NCI-H146 (cell line): ENCODE measurements around the gene MANBA.

ENCODE experiments used
- DNase-seq: peaks from one replicate; lab custom pipeline; 2025; lab: John Stamatoyannopoulos, UW

MANBA gene

DNA sequence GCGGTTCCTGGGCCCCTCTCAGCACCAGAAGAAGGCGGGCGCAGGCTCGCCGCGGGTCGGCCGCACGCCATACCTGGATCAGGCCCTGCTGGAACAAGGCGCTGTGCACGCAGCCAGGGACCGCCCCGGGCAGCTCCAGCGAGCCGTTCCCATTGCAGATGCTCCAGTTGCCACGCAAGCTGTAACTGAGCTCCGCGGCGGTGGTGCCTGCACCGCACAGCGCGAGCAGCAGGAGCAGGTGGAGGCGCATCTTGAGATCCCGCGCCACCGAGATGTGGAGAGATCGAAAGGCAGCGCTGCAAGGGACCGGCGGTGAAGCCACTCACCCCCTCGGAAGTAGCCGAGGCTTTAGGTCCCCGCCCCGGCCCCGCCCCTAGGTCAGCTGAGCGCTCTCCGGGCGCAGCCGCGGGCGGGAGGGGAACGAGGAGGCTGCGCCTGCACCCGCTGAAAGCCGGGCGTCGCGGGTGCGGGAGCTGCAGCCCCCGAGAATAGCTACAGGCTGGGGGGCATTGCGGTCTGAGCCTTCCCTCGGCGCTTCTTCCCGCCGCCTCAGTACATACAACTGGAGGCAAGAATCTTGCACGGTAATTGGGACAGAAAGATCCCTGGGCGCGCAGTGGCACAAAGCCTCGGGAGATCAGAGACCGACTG, at the start of gene MANBA:
MANBA (minus strand) TSS at position 324 of the 651 bp plus-strand sequence; CDS start at position 250, 74 bp downstream.
- DNase-seq, result peak; percentile 72

DNA sequence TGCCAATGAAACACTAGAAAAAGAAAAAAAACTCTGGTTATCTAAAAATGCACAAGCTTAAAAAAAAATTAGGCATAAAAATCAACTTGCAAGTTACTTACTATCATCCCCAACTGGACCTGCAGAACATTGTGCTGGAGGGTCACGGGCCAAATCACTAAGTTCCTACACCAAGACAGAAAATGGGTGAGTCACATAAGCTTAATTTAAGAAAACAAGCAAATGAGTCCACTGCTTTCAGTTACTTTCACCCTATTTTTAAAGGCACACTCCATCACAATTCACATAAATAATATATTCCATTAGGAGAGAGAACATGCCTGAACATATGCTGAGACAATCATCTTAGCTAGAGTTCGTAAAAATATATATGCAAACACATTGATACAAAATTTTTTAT, 48.9 kb upstream of the MANBA start:
- no peak for DNase-seq

DNA sequence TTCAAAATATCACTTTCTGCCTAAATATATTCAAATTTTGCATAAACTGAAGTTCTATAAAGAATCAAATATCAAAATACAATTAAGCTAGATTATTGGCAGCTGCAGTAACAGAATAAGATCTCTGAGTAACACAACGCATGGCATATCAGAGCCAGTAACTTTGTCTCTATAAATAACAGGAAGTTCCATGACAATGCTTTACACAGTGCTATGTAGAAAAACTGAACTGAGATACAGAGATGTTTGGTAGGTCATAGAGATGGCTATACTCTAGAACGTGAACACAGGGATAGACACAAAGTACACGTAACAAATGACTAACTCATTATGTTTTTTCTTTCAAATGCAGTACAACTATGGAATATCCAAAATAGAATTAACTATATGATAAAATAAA, 48.4 kb upstream of the MANBA start:
- DNase-seq, result no peak

DNA sequence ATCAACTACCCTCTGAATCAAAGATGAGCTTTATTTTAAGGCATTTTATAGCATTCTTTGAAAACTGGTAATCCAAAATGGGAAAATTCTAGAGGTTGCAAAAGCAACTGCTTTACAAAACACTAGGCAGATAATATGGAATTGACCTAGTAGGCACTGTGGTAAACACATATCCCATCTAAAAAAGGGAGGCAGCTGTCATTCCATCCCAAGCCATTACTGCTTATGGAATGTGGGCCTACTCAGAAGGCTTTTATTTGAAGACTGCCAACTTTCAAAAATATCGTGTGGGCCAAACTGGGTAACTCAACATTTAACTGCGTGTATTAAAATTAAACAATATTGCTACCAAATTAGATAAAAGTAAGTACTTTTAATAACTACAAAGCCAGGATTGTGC, 47.2 kb upstream of the MANBA start:
- no peak for DNase-seq

DNA sequence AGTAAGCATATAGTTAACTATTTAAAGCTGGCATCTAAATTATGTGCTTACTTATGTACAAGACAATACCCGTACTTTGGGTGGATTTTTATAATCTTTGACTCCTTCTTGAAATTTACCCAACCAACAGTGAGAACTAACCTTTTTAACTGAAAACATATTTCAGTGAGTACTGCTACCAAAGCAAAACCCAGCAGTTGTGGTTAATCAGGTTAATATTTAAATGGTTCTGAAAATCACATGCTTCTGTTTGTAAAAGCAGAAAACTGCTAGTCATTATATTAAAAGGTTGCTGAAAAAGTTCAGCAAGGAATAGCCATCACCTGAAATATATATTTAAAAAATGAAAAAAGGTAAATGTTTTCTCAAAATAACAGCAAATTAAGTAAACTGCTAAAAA, 46.6 kb upstream of the MANBA start:
- no peak for DNase-seq

DNA sequence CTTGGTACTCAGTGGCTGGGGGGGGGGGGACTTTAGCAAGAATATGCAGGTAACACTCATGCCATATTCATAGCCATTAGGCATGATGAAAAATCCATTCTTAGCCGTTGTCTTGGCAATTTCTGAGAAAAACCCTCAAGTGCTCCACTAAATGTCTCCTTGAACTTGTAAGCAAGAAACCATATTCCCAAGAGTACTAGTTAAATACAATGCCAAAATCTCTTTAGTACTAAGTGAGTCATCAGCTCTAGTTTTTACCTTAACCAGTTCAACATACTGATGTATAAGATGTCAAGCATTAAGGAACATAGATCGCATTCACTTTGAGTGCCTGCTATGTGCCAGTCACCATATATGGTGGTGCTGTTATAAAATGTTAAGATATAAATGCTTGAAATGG, 39.0 kb upstream of the MANBA start:
- DNase-seq, result no peak

DNA sequence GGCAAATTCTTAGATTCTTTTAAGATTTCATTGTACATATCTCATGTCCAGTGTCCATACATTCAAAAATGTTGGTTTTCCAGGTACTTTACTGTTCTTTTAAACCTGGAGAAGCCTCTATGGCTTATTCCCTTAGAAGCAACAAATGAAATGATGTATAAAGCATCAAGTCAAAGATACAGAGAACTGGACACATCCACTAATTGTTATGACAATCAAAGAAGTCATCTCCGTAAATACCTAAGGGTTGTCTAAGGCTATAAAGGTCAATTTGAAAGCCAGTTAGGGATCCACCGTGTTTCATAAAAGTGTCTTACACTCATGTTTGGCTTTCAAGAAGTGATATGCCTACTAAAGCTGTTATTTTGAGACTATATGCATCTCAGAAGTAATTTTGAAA, 34.2 kb upstream of the MANBA start:
- no peak for DNase-seq

DNA sequence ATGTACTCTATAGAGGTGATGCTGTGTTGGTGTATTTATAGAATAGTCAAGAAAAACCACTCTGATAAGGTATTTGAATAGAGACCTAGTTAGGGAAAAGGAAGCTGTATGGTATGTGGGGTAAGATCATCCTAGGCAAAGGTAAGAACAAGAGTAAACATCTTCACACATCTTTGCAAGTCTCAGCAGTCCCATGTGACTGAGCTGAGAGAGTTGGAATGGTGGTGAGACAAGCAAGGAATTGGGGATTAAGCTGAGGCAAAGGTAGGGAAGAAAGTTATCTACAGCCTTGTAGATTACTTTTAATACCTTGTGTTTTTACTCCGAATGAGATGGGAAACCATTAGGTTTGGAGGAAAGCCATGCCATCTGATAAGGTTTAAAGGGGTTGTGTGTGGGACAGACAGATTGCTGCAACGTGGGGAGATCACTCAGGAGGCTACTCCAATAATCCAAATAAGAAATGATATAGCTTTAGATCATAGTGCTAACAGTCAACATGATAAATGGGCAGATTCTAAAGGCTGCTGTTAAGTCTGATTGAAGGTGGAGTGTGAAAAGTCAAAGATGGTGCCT, 31.7 kb upstream of the MANBA start:
- no peak for DNase-seq

DNA sequence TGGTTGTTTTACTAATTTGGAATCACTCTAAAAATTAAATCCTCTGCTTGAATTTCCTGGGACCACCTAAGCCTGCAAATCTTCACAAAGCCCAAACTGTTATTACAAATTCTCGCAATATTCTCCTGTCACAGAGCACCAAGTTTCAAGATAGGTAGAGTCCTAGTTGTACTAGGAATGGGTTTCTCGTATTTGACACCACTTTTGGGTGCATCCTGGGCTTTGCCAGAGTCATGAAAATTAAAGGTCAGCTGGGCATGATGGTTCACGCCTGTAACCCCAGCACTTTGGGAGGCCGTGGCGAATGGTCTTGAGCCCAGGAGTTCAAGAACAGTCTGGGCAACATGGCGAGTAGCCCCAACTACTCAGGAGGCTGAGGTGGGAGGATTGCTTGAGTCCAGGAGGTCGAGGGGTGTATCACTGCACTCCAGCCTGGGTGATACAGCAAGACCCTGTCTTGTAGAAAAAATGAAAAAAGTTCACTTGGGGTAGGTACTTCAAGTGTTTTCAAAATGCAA, 30.6 kb upstream of the MANBA start:
- no peak for DNase-seq

DNA sequence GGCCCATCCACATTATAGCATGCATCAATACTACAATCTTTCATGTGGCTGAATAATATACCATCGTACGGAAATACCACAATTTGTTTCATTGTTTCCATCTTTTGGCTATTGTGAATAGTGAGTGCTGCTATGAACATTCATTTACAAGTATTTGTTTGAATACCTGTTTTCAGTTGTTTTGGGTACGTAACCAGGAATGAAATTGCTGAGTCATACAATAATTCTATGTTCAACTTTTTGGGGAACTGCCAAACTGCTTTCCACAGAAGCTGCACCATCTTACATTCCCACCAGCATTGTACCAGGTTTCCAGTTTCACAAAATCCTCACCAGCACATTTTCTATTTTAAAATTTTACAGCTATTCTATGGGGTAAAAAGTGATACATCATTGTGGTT, 28.5 kb upstream of the MANBA start:
- DNase-seq, result no peak

DNA sequence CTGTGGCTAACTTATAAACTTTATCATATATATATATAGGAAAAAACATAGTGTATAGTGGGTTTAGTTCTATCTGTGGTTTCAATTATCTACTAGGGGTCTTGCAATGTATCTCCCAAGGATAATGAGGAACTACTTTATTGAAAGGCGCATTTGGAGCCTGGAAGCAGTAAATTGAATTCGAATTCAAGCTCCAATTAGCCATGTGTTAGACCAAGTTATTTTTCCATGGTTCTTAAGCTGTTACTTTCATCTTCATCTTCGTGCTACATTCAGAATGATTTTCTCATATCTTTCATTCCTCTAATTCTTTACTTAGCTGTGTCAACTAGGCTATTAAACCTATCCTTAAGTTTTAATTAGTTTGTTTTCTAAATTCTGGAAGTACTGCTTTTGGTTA, 27.2 kb upstream of the MANBA start:
- DNase-seq, result no peak

DNA sequence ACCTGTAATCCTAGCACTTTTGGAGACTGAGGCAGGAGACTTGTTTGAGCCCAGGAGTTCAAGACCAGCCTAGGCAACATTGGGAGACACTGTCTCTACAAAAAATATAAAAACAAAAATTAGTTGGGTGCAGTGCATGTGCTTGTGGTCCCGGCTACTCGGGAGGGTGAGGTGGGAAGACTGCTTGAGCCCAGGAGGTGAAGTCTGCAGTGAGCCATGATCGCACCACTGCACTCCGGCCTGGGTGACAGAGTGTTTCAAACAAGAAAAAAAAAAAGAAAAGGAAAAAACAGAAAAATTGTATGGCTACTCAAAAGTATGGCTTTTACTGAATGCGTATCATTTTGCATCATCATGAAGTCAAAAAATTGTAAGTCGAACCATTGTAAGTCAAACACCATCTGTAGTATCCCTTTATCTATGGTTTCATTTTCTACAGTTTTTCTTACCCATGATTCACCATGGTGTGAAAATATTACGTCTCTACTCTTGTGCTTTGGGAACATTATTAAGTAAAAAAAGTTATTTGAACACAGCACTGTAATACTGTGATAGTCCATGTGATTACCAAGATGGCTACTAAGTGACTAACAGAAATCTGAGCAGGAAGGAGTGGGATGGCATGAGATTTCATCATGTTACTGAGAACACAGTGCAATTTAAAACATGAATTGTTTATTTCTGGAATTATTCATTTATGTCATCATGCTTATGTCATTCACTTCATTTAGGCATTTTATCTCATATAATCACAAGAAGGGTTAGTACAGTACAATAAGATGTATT, 26.5 kb upstream of the MANBA start:
- no peak for DNase-seq

DNA sequence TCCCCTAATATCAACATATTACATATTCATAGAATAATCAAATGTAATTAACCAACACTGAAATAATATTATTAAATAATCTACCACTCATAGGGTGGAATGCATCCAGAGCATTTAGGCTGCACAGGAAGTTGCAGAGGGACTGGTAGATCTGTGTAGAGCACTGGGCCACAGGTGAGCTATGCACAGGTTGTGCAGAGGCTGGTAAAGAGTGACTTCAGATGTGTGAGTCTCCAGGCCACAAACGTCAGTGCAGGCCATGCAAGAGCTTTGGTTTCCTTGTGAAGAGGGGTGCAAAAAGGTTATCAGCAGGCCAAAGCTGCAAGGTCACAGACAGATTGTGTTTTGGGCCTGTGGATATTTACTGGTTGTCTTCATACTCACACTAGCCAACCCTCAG, 25.5 kb upstream of the MANBA start:
- DNase-seq, result no peak

DNA sequence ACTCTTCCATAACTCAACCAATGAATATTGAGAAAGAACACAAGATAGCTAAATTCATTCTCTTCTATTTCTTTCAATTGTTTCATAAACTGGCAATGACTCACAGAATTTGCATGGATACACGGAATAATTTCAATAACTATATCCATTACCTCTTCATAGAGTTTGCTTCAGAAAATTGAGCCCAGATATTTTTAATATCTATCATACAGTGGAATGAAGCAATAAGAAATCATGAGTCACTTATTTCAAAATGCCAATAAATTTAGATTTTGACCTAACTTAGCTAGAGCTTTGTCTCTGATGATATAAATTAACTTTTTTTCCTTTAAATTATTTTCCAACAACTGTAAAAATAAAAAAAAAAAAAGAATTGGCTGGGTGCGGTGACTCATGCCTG, 22.2 kb upstream of the MANBA start:
- DNase-seq, result no peak

DNA sequence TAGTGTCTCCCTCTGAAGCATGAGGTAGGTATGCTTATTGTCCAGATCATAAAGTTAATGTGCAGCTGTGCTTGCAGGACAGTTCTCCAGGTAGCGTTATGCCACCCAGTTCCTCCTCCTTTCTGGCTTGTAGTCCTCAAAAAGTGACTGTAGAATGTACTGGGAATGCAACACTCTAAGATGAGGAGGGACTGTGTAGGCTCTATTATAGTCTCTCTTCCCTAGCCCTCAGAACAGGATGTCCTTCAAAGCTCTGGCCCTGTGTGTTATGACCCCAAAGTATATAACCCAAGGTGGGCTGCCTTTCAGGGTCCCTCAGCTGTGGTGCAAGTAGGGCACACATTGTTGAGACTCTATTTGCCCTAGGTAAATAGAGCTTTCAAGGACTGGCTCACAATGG, 20.8 kb upstream of the MANBA start:
- peak; percentile 0 for DNase-seq

DNA sequence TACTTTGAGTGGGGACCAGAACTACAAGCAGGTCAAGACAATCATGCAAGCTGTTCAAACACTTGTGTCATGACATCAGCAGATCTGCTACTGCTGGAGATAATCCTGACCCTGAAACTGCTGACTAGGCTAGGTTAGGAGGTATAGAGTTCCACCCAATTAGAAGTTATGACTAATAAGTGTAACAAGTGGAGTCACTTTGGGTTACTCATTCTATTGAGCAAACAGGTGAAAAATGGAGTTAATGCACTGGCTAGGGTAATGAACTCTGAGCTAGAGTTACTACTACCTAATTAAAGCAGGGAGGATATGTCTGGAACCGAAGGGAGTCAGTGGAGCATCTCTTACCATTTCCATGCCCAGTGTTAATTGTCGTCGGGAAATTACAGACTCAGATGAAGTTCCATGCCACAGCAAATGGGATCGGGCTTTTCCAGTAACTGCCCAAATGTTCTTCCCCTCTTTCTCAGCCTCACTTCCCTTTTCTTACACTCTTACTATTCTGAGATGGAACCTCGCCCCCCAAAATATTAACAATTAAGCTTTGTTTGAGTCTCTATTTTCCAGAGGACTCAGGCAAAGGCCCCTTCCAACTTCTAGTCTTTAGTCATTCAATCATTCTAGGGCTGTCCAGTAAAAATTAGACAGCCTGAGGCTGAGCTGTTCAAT, 19.8 kb upstream of the MANBA start:
- DNase-seq, result no peak

DNA sequence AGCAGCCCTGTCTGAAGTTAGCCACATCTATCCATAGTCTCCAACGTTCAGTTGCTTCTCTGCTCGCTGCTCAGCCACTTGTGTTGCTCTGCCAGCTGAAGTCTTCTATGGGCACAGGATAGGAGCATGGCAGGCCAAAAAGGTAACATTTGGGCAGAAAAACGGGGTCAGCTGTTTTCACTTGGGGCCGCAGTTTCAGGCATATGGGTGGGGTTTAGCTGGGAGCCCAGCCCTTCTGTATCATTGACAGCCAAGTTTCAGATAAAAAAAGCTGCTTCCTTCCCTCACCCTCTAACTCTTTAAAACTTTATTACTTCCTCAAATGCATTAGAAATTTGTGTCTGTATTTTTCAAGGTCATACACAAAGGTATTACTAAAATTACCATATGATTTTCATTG, 18.4 kb upstream of the MANBA start:
- no peak for DNase-seq

DNA sequence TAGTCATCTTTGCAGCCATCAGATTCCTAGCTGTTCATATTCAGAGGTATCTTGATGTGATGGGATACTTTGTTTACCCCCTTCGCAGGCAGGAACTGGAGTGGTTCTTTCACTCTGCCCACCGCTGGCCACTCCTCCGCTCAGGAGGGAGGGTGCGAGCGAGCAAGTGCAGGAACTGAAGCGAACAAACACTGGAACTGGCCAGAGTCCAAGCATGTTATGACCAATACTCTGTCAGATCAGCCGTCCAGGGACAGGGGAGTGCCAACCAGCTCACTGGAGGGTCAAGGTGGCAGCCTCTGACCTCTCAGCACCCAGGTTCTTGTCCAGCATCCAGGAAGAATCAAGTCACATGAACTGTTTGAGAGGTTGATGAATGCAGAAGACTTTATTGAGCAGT, 18.0 kb upstream of the MANBA start:
- no peak for DNase-seq

DNA sequence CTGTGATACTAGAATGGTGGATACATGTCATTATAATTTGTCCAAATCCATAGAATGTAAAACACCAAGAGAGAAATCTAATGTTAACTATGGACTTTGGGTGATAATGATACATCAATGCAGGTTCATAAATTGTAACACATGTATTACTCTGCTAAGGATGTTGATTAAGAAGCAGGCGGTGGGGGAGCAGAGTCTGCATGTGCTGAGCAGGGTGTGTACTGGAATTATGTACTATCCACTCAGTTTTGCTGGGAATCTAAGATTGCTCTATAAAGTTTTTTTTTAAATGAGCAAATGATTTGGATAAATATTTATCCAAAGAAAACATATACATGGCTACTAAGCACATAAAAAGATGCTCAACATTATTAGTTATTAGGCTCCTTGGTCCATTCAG, 15.0 kb upstream of the MANBA start:
- DNase-seq, result no peak

DNA sequence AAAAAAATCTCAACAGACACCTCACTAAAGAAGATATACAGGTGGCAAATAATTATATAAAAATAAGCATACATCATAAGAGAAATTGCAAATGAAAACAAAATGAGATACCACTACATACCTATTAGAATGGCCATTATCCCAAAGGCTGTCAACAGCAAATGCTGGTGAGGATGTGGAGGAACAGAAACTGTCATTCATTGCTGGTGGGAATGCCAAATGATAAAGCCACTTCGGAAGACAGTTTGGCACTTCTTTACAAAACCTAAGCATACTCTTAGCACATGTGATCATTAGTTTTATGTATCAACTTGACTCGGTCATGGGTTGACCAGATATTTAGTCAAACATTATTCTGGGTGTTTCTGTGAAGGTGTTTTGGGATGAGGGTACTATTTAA, 13.5 kb upstream of the MANBA start:
- no peak for DNase-seq

DNA sequence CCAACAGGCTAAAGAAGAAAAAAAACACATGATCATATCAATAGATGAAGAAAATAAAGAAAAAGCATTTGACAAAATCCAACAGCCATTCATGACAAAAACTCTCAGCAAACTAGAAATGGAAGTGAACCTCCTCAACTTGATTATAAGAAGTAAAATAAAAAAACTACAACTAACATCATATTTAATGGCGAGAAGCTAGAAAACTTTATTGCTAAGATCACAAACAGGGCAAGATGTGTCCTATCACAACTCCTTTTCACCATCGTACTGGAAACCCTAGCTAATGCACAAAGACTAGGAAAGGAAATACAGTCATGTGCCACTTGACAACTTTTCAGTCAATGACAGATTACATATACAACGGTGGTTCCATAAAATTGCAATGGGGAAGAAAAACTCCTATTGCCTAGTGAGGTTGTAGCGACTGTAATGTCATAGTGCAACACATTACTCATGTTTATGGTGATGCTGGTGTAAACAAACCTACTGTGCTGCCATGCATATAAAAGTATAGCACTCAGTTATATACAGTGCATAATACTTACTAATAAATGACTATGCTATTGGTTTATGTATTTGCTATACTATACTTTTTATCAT, 12.1 kb upstream of the MANBA start:
- no peak for DNase-seq

DNA sequence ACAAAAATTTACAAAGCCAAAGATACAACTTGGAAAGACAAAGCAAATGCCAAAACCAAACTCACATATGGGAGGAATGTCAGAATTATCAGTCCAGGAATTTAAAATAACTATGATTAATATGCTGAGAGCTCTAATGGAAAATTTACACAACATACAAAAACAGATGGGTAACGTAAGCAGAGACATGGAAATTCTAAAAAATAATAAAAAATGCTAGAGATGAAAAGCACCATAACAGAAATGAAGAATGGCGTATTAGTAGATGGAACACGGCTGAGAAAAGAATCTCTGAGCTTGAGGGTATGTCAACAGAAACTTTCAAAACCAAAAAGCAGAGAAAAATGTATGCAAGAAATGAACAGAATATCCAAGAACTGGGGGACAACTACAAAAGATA, 4.1 kb upstream of the MANBA start:
- no peak for DNase-seq
